Astrocyte (in vitro differentiated cells and primary cell): ENCODE measurements around the gene DNLZ. TPM values are rescaled to one million over a fixed set of nuclear protein-coding genes. Genes with fewer than 3 reads are reported as not detected.

Experiments
- DNase-seq: peaks from one replicate; pipeline ENCODE4 v3.0.0-alpha.2; 2010; ENCODE audit warnings: low read depth
- FAIRE-seq: peaks from 2 replicates; lab custom pipeline; 2011; peaks lifted over from hg19 to GRCh38; lab: Jason Lieb, UNC
- H2AFZ ChIP-seq: 2 replicates; pipeline ENCODE4 v1.6.0; 2012; ENCODE audit warnings: low read depth, low read length, inconsistent platforms
- H3K27ac ChIP-seq: 2 replicates; pipeline ENCODE4 v1.5.1; 2011; ENCODE audit warnings: low read depth, low read length, inconsistent platforms
- H3K27me3 ChIP-seq: 2 replicates; pipeline ENCODE4 v1.6.0; 2011; ENCODE audit warnings: low read length, inconsistent platforms; ENCODE audit not compliant: insufficient read depth
- H3K36me3 ChIP-seq: 2 replicates; pipeline ENCODE4 v1.5.1; 2011; ENCODE audit warnings: low read length, inconsistent platforms; ENCODE audit not compliant: insufficient read depth
- H3K4me1 ChIP-seq: 2 replicates; pipeline ENCODE4 v1.5.1; 2011; ENCODE audit warnings: low read length, inconsistent platforms; ENCODE audit not compliant: insufficient read depth
- H3K4me2 ChIP-seq: 2 replicates; pipeline ENCODE4 v1.6.0; 2012; ENCODE audit warnings: low read length, inconsistent platforms
- H3K4me3 ChIP-seq: 2 replicates; pipeline ENCODE4 v1.5.1; 2011; ENCODE audit warnings: low read depth, mild to moderate bottlenecking, low read length, inconsistent platforms; ENCODE audit not compliant: insufficient read depth
- H3K79me2 ChIP-seq: 2 replicates; pipeline ENCODE4 v1.6.0; 2012; ENCODE audit warnings: mild to moderate bottlenecking, low read length, inconsistent platforms; ENCODE audit not compliant: insufficient read depth
- H3K9ac ChIP-seq: 2 replicates; pipeline ENCODE4 v1.6.0; 2012; ENCODE audit warnings: mild to moderate bottlenecking, low read length, inconsistent platforms
- H3K9me3 ChIP-seq: 2 replicates; pipeline ENCODE4 v1.5.1; 2012; ENCODE audit warnings: low read depth, mild to moderate bottlenecking, low read length, inconsistent platforms; ENCODE audit not compliant: insufficient read depth
- H4K20me1 ChIP-seq: 2 replicates; pipeline ENCODE4 v1.6.0; 2012; ENCODE audit warnings: low read length, inconsistent platforms; ENCODE audit not compliant: insufficient read depth
- H3K27ac Mint-ChIP-seq: one replicate; pipeline ENCODE4 v1.8.0; 2021; ENCODE audit warnings: mild to moderate bottlenecking, mixed read lengths; ENCODE audit not compliant: unreplicated experiment
- H3K27me3 Mint-ChIP-seq: one replicate; pipeline ENCODE4 v1.8.0; 2021; ENCODE audit warnings: low read depth, mixed read lengths; ENCODE audit not compliant: unreplicated experiment
- H3K36me3 Mint-ChIP-seq: one replicate; pipeline ENCODE4 v1.8.0; 2021; ENCODE audit warnings: low read depth, mixed read lengths; ENCODE audit not compliant: unreplicated experiment
- H3K4me1 Mint-ChIP-seq: one replicate; pipeline ENCODE4 v1.8.0; 2021; ENCODE audit warnings: low read depth, mixed read lengths; ENCODE audit not compliant: unreplicated experiment
- H3K4me3 Mint-ChIP-seq: one replicate; pipeline ENCODE4 v1.8.0; 2021; ENCODE audit warnings: mild to moderate bottlenecking, moderate library complexity, mixed read lengths; ENCODE audit not compliant: unreplicated experiment
- H3K9me3 Mint-ChIP-seq: one replicate; pipeline ENCODE4 v1.8.0; 2021; ENCODE audit warnings: mild to moderate bottlenecking, mixed read lengths; ENCODE audit not compliant: unreplicated experiment
- EZH2 ChIP-seq: IDR thresholded peaks from 2 replicates; pipeline ENCODE4 v1.6.1; 2012; ENCODE audit warnings: mild to moderate bottlenecking, low read length, inconsistent platforms; ENCODE audit not compliant: insufficient read depth
- total RNA-seq: library from RNA; stranded (reverse); gene quantifications from 2 replicates; pipeline ENCODE4 v1.2.1, GENCODE V29; 2021
- TF ChIP-seq, protein P1 (sequence below): IDR thresholded peaks from 2 replicates; pipeline ENCODE4 v1.5.1; 2011; ENCODE audit warnings: low read depth, mild to moderate bottlenecking, inconsistent platforms, low read length, moderate library complexity; ENCODE audit not compliant: insufficient read depth

Gene DNLZ
- total RNA-seq, 1 donor from 2014 or later: 17.4 TPM

DNA sequence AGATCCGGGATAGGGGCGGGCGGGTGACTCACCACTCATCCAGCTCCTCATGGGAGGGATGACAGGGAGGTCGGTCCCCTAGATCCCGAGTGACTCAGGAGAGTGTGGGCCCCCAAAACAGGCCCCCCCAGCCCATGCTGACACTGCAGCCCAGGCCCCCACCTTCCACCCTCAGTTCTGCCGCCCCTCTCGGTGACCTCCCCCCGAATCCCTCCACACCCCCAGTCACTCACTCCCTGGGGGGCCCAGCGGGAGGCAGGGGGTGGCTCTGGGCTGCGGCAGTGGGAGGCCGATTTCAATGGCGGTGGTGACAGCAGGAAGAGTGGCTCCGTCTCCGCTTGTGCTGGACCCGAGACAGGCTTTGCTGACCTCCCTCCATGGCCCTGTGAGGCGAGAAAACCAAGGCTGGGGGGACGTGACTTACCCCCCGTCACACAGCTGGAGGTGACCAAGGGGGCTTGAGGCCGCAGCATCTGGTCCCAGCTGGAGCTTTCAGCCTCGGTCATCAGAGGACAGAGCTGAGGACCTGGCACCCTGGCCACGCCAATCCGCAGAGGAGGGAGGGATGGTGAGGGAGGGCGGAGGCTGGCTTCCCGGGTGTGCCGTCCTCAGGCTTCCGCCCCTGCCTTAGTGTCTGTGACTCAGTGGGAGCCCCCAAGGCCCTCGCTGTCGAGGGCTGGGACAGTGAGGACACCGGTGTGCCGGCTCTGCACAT lies 27.2 kb downstream of the DNLZ start:
- H3K4me3 ChIP-seq: no peak overlapping the region
- DNase-seq: peak; percentile 48
- no peaks in the 10 kb centered on the region for H3K4me1 Mint-ChIP-seq
- no peak overlapping the region for H2AFZ ChIP-seq
- H3K9me3 Mint-ChIP-seq: no peaks in the 10 kb centered on the region
- no peaks in the 10 kb centered on the region for H3K27me3 ChIP-seq
- no peak overlapping the region for H3K4me3 Mint-ChIP-seq
- TF ChIP-seq EZH2: no peak
- TF ChIP-seq, protein P1, sequence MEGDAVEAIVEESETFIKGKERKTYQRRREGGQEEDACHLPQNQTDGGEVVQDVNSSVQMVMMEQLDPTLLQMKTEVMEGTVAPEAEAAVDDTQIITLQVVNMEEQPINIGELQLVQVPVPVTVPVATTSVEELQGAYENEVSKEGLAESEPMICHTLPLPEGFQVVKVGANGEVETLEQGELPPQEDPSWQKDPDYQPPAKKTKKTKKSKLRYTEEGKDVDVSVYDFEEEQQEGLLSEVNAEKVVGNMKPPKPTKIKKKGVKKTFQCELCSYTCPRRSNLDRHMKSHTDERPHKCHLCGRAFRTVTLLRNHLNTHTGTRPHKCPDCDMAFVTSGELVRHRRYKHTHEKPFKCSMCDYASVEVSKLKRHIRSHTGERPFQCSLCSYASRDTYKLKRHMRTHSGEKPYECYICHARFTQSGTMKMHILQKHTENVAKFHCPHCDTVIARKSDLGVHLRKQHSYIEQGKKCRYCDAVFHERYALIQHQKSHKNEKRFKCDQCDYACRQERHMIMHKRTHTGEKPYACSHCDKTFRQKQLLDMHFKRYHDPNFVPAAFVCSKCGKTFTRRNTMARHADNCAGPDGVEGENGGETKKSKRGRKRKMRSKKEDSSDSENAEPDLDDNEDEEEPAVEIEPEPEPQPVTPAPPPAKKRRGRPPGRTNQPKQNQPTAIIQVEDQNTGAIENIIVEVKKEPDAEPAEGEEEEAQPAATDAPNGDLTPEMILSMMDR: no peak
- H3K9ac ChIP-seq: peak overlapping the region; percentile 59
- H3K27me3 Mint-ChIP-seq: no peaks in the 10 kb centered on the region
- no peak overlapping the region for H3K27ac Mint-ChIP-seq
- no peaks in the 10 kb centered on the region for H3K9me3 ChIP-seq
- peaks cover 2% of the 10 kb centered on the region for H3K36me3 ChIP-seq
- H3K4me2 ChIP-seq: peak overlapping the region; percentile 61
- peak overlapping the region; percentile 55 for H3K27ac ChIP-seq
- H4K20me1 ChIP-seq: peaks cover 83% of the 10 kb centered on the region
- H3K36me3 Mint-ChIP-seq: peaks cover 3% of the 10 kb centered on the region
- no peak for FAIRE-seq
- peaks cover 38% of the 10 kb centered on the region for H3K79me2 ChIP-seq
- H3K4me1 ChIP-seq: peaks cover 16% of the 10 kb centered on the region

DNA sequence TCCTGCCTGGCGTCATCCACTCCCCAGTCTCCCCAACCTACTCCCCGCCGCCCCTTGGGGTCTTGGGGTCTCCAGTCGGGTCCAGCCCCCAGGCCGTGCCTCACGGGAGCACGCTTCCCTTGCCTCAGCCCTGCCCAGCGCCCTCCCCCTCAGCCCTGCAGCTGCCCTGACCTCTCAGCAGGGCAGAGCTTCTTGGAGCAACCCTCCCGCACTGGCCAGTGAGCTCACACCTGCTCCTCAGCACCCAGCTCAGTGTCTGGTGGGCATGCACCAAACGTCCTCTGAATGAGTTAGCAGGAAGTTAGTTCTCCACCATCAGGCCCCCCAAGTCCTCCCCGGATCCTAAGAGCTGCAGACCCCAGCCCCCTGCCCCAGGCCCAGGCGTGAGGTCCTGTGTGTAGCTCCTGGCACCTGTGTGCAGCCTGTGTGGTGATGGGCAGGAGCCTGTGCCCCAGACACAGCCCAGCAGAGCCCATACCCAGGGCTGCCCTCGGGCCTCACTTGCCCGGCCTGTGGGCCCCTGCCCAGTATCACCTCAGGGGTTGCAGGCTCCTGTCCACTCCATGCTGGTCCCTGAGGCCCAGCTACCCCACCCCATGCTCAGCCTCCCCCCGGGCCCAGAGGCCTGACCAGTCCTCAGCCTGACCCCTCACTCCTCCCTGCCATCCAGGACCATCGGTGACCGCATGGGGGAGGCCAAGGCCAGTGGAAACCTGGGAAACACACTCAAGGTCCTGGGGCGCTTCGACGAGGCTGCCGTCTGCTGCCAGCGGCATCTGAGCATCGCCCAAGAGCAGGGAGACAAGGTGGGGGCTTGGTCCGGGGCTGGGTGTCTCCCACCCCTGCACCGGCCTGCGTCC lies 28.0 kb downstream of the DNLZ start:
- Histone ChIP-seq H4K20me1 (peaks cover 87% of the 10 kb centered on the region), H3K36me3 (peaks cover 2% of the 10 kb centered on the region), H3K4me2 (peak overlapping the region; percentile 10), H3K9ac (no peak overlapping the region), H3K4me1 (peaks cover 16% of the 10 kb centered on the region), H3K27ac (peak overlapping the region; percentile 30), H2AFZ (no peak overlapping the region), H3K27me3 (no peaks in the 10 kb centered on the region), H3K9me3 (no peaks in the 10 kb centered on the region), H3K79me2 (peaks cover 46% of the 10 kb centered on the region), H3K4me3 (no peak overlapping the region)
- peak overlapping the region; percentile 85 for H3K27ac Mint-ChIP-seq
- peaks cover 3% of the 10 kb centered on the region for H3K4me1 Mint-ChIP-seq
- peaks cover 3% of the 10 kb centered on the region for H3K36me3 Mint-ChIP-seq
- DNase-seq (no peak), FAIRE-seq (no peak)
- H3K4me3 Mint-ChIP-seq: no peak overlapping the region
- TF ChIP-seq, protein P1: no peak
- no peak for TF ChIP-seq EZH2
- no peaks in the 10 kb centered on the region for H3K9me3 Mint-ChIP-seq
- H3K27me3 Mint-ChIP-seq: no peaks in the 10 kb centered on the region
